Smooth muscle cell (in vitro differentiated cells): Measurements from ENCODE around the gene AZU1. TPM values are rescaled to one million over a fixed set of nuclear protein-coding genes. Genes with fewer than 3 reads are reported as not detected.
"Not testable (repeated sequence)": the region's sequence is repeated elsewhere in the genome, so short reads cannot be mapped to it uniquely, and the experiment has no call there.

Experiments used
- DNase-seq: peaks from one replicate; lab custom pipeline; 2025; ENCODE audit not compliant: unreplicated experiment; lab: John Stamatoyannopoulos, UW
- H2AFZ ChIP-seq: fragments of 200-600 bp; sonication (generic); 2 replicates; pipeline ENCODE4 v1.6.0; 2016; ENCODE audit warnings: antibody characterized with exemption, low read depth, mild to moderate bottlenecking
- H3F3A ChIP-seq: fragments of 200-600 bp; sonication (generic); 2 replicates; pipeline ENCODE4 v1.6.0; 2017; ENCODE audit warnings: antibody characterized with exemption, low read depth
- H3K27ac ChIP-seq: fragments of 200-600 bp; sonication (generic); 2 replicates; pipeline ENCODE4 v1.5.1; 2016; ENCODE audit warnings: low read depth, mild to moderate bottlenecking
- H3K27me3 ChIP-seq: fragments of 200-600 bp; sonication (generic); 2 replicates; pipeline ENCODE4 v1.6.1; 2016; ENCODE audit warnings: low read depth, mild to moderate bottlenecking
- H3K36me3 ChIP-seq: fragments of 200-600 bp; sonication (generic); 2 replicates; pipeline ENCODE4 v1.5.1; 2016; ENCODE audit warnings: low read depth
- H3K4me1 ChIP-seq: fragments of 200-600 bp; sonication (generic); 2 replicates; pipeline ENCODE4 v1.5.1; 2016; ENCODE audit warnings: low read depth
- H3K4me2 ChIP-seq: fragments of 200-600 bp; sonication (generic); 2 replicates; pipeline ENCODE4 v1.6.0; 2016; ENCODE audit warnings: mild to moderate bottlenecking
- H3K4me3 ChIP-seq: fragments of 200-600 bp; sonication (generic); 2 replicates; pipeline ENCODE4 v1.5.1; 2016; ENCODE audit warnings: mild to moderate bottlenecking
- H3K79me2 ChIP-seq: fragments of 200-600 bp; sonication (generic); 2 replicates; pipeline ENCODE4 v1.6.0; 2016; ENCODE audit warnings: low read depth, mild to moderate bottlenecking
- H3K9ac ChIP-seq: fragments of 200-600 bp; sonication (generic); 2 replicates; pipeline ENCODE4 v1.6.0; 2016; ENCODE audit warnings: low read depth
- H3K9me3 ChIP-seq: fragments of 200-600 bp; sonication (generic); replicated peaks from 2 replicates; pipeline ENCODE4 v1.5.1; 2016; ENCODE audit warnings: low read depth
- H4K20me1 ChIP-seq: fragments of 200-600 bp; sonication (generic); 2 replicates; pipeline ENCODE4 v1.6.0; 2016; ENCODE audit warnings: low read depth
- CTCF ChIP-seq: fragments of 200-600 bp; sonication (generic); IDR thresholded peaks from 2 replicates; pipeline ENCODE4 v1.5.1; 2017; ENCODE audit warnings: borderline replicate concordance, mild to moderate bottlenecking, antibody characterized with exemption; ENCODE audit not compliant: insufficient read depth, poor library complexity, severe bottlenecking
- WGBS: methylation state at CpG from one replicate; pipeline ENCODE4 v1.1.7; 2016; ENCODE audit warnings: low lambda C conversion rate; 5-methylcytosine and 5-hydroxymethylcytosine counted together
- polyA plus RNA-seq: library from polyadenylated mRNA; unstranded; fragments of >200 nt; fragmentation: Nextera tagmentation; extraction: Ambion mirVana; gene quantifications from 2 replicates; pipeline ENCODE4 v1.2.1, GENCODE V29; 2016
- total RNA-seq: library from RNA; depleted of rRNA; stranded (reverse); fragments of >200 nt; gene quantifications from 2 replicates; pipeline ENCODE4 v1.2.3, GENCODE V29; 2014

The AZU1 gene
- total and polyA plus RNA-seq, 2 experiments from 2014 or later: 0.32 to 8.0 TPM

GRCh38 chr19:840519-841206, 13.0 kb downstream of the AZU1 start, which contains the start of gene PRTN3:
Gene PRTN3 (plus strand): TSS chr19:840999. CDS start chr19:841009, 10 bp downstream.
- Histone ChIP-seq H3K4me1 (no peaks in the 10 kb centered on the region), H2AFZ (no peak within 1 kb of the TSS), H3K79me2 (no peaks in the 10 kb centered on the region), H3K27me3 (peaks cover 25% of the 10 kb centered on the region), H3K4me3 (no peak within 1 kb of the TSS), H3K4me2 (no peak within 1 kb of the TSS), H3K9me3 (no peaks in the 10 kb centered on the region), H4K20me1 (no peaks in the 10 kb centered on the region), H3K27ac (no peak within 1 kb of the TSS), H3K36me3 (no peaks in the 10 kb centered on the region), H3K9ac (no peak within 1 kb of the TSS), H3F3A (no peaks in the 10 kb centered on the region)
- no peak for TF ChIP-seq CTCF
- DNase-seq: no peak
- WGBS: 86% methylated on average over 24 of the region's 24 CpGs

- H3K9ac ChIP-seq, H2AFZ ChIP-seq, H3K4me2 ChIP-seq, H3K9me3 ChIP-seq, H4K20me1 ChIP-seq, H3K4me3 ChIP-seq, DNase-seq, H3F3A ChIP-seq, H3K27ac ChIP-seq, H3K4me1 ChIP-seq, H3K79me2 ChIP-seq, H3K36me3 ChIP-seq: not testable (repeated sequence)
- WGBS: 94% methylated on average over 7 of the region's 7 CpGs
- peaks cover 25% of the 10 kb centered on the region for H3K27me3 ChIP-seq
Measured at GRCh38 chr19:842802-843179, 15.2 kb downstream of the AZU1 start.

GRCh38 chr19:843180-843835, 15.7 kb downstream of the AZU1 start:
- Histone ChIP-seq H3K4me1 (no peaks in the 10 kb centered on the region), H3K9me3 (no peaks in the 10 kb centered on the region), H3K4me2 (peak overlapping the region; percentile 54), H3F3A (no peaks in the 10 kb centered on the region), H3K4me3 (no peak overlapping the region), H3K9ac (no peak overlapping the region), H3K79me2 (no peaks in the 10 kb centered on the region), H2AFZ (no peak overlapping the region), H4K20me1 (no peaks in the 10 kb centered on the region), H3K36me3 (no peaks in the 10 kb centered on the region), H3K27ac (no peak overlapping the region), H3K27me3 (peaks cover 25% of the 10 kb centered on the region)
- TF ChIP-seq CTCF: no peak
- DNase-seq: no peak
- whole genome bisulfite sequencing: 19% methylated on average over 21 of the region's 46 CpGs

- no peak for TF ChIP-seq CTCF
- WGBS: 44% methylated on average over 17 of the region's 70 CpGs
- no peak overlapping the region for H2AFZ ChIP-seq
- H3K4me2 ChIP-seq: peak overlapping the region; percentile 54
- no peaks in the 10 kb centered on the region for H3K9me3 ChIP-seq
- H3K36me3 ChIP-seq: no peaks in the 10 kb centered on the region
- no peaks in the 10 kb centered on the region for H3K79me2 ChIP-seq
- H3K9ac ChIP-seq: no peak overlapping the region
- H4K20me1 ChIP-seq: no peaks in the 10 kb centered on the region
- H3F3A ChIP-seq: no peaks in the 10 kb centered on the region
- peaks cover 25% of the 10 kb centered on the region for H3K27me3 ChIP-seq
- DNase-seq: no peak
- no peak overlapping the region for H3K27ac ChIP-seq
- no peak overlapping the region for H3K4me3 ChIP-seq
- H3K4me1 ChIP-seq: no peaks in the 10 kb centered on the region
Measured at GRCh38 chr19:843836-844545, 16.4 kb downstream of the AZU1 start.
